Vagina (tissue), 2 donors: ENCODE data around the gene PHLDB3. TPM values are rescaled to one million over a fixed set of nuclear protein-coding genes. Genes with fewer than 3 reads are reported as not detected.

Experiments
- DNase-seq, 2 donors: peaks; one replicate each; pipeline ENCODE4 v3.0.0-alpha.2; 2017; ENCODE audit errors: extremely low spot score in 2 of 2
- H3K27ac ChIP-seq: fragments of 200-600 bp; sonication (generic); one replicate; pipeline ENCODE4 v1.5.1; 2019
- H3K27me3 ChIP-seq: fragments of 200-600 bp; sonication (generic); one replicate; pipeline ENCODE4 v1.5.1; 2019
- H3K36me3 ChIP-seq, 2 donors: fragments of 200-600 bp; sonication (generic); one replicate each; pipeline ENCODE4 v1.5.1; 2017 to 2019
- H3K4me1 ChIP-seq: fragments of 200-600 bp; sonication (generic); one replicate; pipeline ENCODE4 v1.5.1; 2019
- H3K4me3 ChIP-seq, 2 donors: fragments of 200-600 bp; sonication (generic); 1 replicate in 1 of 2; 2 replicates in 1 of 2; pipeline ENCODE4 v1.5.1; 2016 to 2019
- H3K9me3 ChIP-seq: fragments of 200-600 bp; sonication (generic); one replicate; pipeline ENCODE4 v1.5.1; 2019
- CTCF ChIP-seq, 3 experiments: fragments of 450-650 bp in 2 of 3; fragments of 200-600 bp in 1 of 3; sonication (generic) in 1 of 3; IDR thresholded peaks; one replicate each; pipeline ENCODE4 v1.5.1; 2017 to 2019; ENCODE audit warnings: antibody characterized with exemption in 3 of 3, mild to moderate bottlenecking in 2 of 3, moderate library complexity in 2 of 3
- POLR2A ChIP-seq, 2 donors: fragments of 450-650 bp; IDR thresholded peaks; one replicate each; pipeline ENCODE4 v1.6.1; 2017; ENCODE audit warnings: antibody characterized with exemption in 2 of 2, mild to moderate bottlenecking in 2 of 2, moderate library complexity in 2 of 2
- POLR2AphosphoS5 ChIP-seq, 2 donors: sonication (generic); formaldehyde crosslinking; IDR thresholded peaks; one replicate each; pipeline ENCODE4 v1.9.0; 2017; ENCODE audit warnings: antibody characterized with exemption in 2 of 2, mild to moderate bottlenecking in 2 of 2, low read depth in 1 of 2; ENCODE audit not compliant: insufficient read depth in 1 of 2
- intact Hi-C: fragments of 100-400 bp; cut with DNase I; formaldehyde crosslinking; loops from one replicate; pipeline ENCODE4 v1.15.1; 2023
- total RNA-seq: library from RNA; depleted of rRNA; stranded (reverse); fragments of >200 nt; gene quantifications from one replicate; pipeline ENCODE4 v1.2.3, GENCODE V29; 2016

Gene PHLDB3
- total RNA-seq, 1 donor from 2014 or later = 24.3 TPM

GRCh38 chr19:43498233-43498842, 6.2 kb downstream of the PHLDB3 start:
- Histone ChIP-seq H3K4me3 (no peak overlapping the region), H3K27ac (no peak overlapping the region), H3K36me3 (peaks cover 0 to 31% of the 10 kb centered on the region in 2 donors), H3K27me3 (no peaks in the 10 kb centered on the region), H3K9me3 (no peaks in the 10 kb centered on the region), H3K4me1 (peaks cover 26% of the 10 kb centered on the region)
- TF ChIP-seq POLR2A (IDR thresholded peaks at IDR 0.05) (no peak), POLR2AphosphoS5 (IDR thresholded peaks at IDR 0.05; ENCODE audit: insufficient read depth in 1 of 2, low read depth in 1 of 2) (no peak), CTCF (IDR thresholded peaks at IDR 0.05) (no peak)
- DNase-seq = no peak
- intact Hi-C loops = no loop called here

GRCh38 chr19:43496960-43497359, 7.6 kb downstream of the PHLDB3 start:
- peaks cover 13% of the 10 kb centered on the region for H3K4me1 ChIP-seq
- H3K27ac ChIP-seq = no peak overlapping the region
- peaks cover 0 to 31% of the 10 kb centered on the region in 2 donors for H3K36me3 ChIP-seq
- no peaks in the 10 kb centered on the region for H3K27me3 ChIP-seq
- no peak overlapping the region for H3K4me3 ChIP-seq
- intact Hi-C loops = no loop called here
- no peaks in the 10 kb centered on the region for H3K9me3 ChIP-seq
- TF ChIP-seq POLR2A (IDR thresholded peaks at IDR 0.05) (no peak), CTCF (IDR thresholded peaks at IDR 0.05) (no peak), POLR2AphosphoS5 (IDR thresholded peaks at IDR 0.05; ENCODE audit: insufficient read depth in 1 of 2, low read depth in 1 of 2) (no peak)
- no peak for DNase-seq

GRCh38 chr19:43495082-43495481, 9.5 kb downstream of the PHLDB3 start:
- Histone ChIP-seq H3K36me3 (peaks cover 0 to 34% of the 10 kb centered on the region in 2 donors), H3K27me3 (no peaks in the 10 kb centered on the region), H3K4me1 (peaks cover 6% of the 10 kb centered on the region), H3K27ac (no peak overlapping the region), H3K4me3 (no peak overlapping the region), H3K9me3 (no peaks in the 10 kb centered on the region)
- DNase-seq = no peak
- intact Hi-C loops = no loop called here
- no peak for TF ChIP-seq POLR2A (IDR thresholded peaks at IDR 0.05)
- TF ChIP-seq CTCF (IDR thresholded peaks at IDR 0.05) = no peak
- no peak for TF ChIP-seq POLR2AphosphoS5 (IDR thresholded peaks at IDR 0.05; ENCODE audit: insufficient read depth in 1 of 2, low read depth in 1 of 2)

- no peaks in the 10 kb centered on the region for H3K4me1 ChIP-seq
- intact Hi-C loops = no loop called here
- peaks cover 0 to 12% of the 10 kb centered on the region in 2 donors for H3K36me3 ChIP-seq
- TF ChIP-seq POLR2A (IDR thresholded peaks at IDR 0.05) (no peak), POLR2AphosphoS5 (IDR thresholded peaks at IDR 0.05; ENCODE audit: insufficient read depth in 1 of 2, low read depth in 1 of 2) (no peak), CTCF (IDR thresholded peaks at IDR 0.05) (no peak)
- no peaks in the 10 kb centered on the region for H3K9me3 ChIP-seq
- H3K27me3 ChIP-seq = no peaks in the 10 kb centered on the region
- no peak overlapping the region for H3K27ac ChIP-seq
- H3K4me3 ChIP-seq = no peak overlapping the region
- DNase-seq = no peak
Measured at GRCh38 chr19:43490759-43491158, 13.8 kb downstream of the PHLDB3 start.

GRCh38 chr19:43489979-43490599, 14.5 kb downstream of the PHLDB3 start:
- Histone ChIP-seq H3K4me1 (no peaks in the 10 kb centered on the region), H3K36me3 (peaks cover 0 to 5% of the 10 kb centered on the region in 2 donors), H3K4me3 (no peak overlapping the region), H3K27me3 (no peaks in the 10 kb centered on the region), H3K27ac (no peak overlapping the region), H3K9me3 (no peaks in the 10 kb centered on the region)
- TF ChIP-seq POLR2A (IDR thresholded peaks at IDR 0.05) (no peak), CTCF (IDR thresholded peaks at IDR 0.05) (no peak), POLR2AphosphoS5 (IDR thresholded peaks at IDR 0.05; ENCODE audit: insufficient read depth in 1 of 2, low read depth in 1 of 2) (no peak)
- intact Hi-C loops = no loop called here
- no peak for DNase-seq
